GM19324 (cell line): Measurements from ENCODE around the gene ANKS6.

Experiments used
- ATAC-seq: cut with Tn5 transposase; IDR thresholded peaks from one replicate; pipeline ENCODE4 v1.9.1; 2021; ENCODE audit warnings: mild to moderate bottlenecking, moderate library complexity; ENCODE audit not compliant: unreplicated experiment, low FRiP score

The ANKS6 gene

GRCh38 chr9:98796364-98797101, at the start of gene ANKS6:
Gene ANKS6, minus strand, starts transcription at chr9:98796555. Its CDS starts 64 bp downstream, at chr9:98796491.
- peak; percentile 79 for ATAC-seq

- ATAC-seq = no peak
These were observed 49.7 kb upstream of the ANKS6 start for GRCh38 chr9:98846081-98846480.

GRCh38 chr9:98842510-98842909, 46.2 kb upstream of the ANKS6 start:
- no peak for ATAC-seq

GRCh38 chr9:98839724-98840123, 43.4 kb upstream of the ANKS6 start:
- ATAC-seq = no peak

GRCh38 chr9:98838868-98839565, 42.7 kb upstream of the ANKS6 start:
- no peak for ATAC-seq

- no peak for ATAC-seq
These were observed 42.0 kb upstream of the ANKS6 start for GRCh38 chr9:98838155-98838867.

GRCh38 chr9:98837516-98837915, 41.2 kb upstream of the ANKS6 start:
- ATAC-seq = no peak

- ATAC-seq = no peak
These were observed 39.9 kb upstream of the ANKS6 start for GRCh38 chr9:98836206-98836605.

- no peak for ATAC-seq
These were observed 38.0 kb upstream of the ANKS6 start for GRCh38 chr9:98834386-98834785.

- no peak for ATAC-seq
These were observed 37.0 kb upstream of the ANKS6 start for GRCh38 chr9:98833090-98833956.

GRCh38 chr9:98832768-98833089, 36.4 kb upstream of the ANKS6 start:
- no peak for ATAC-seq

GRCh38 chr9:98831696-98832095, 35.3 kb upstream of the ANKS6 start:
- no peak for ATAC-seq

GRCh38 chr9:98830554-98830953, 34.2 kb upstream of the ANKS6 start:
- ATAC-seq = no peak

- no peak for ATAC-seq
These were observed 33.4 kb upstream of the ANKS6 start for GRCh38 chr9:98829766-98830165.

GRCh38 chr9:98826716-98827115, 30.4 kb upstream of the ANKS6 start:
- no peak for ATAC-seq

GRCh38 chr9:98825414-98825813, 29.1 kb upstream of the ANKS6 start:
- no peak for ATAC-seq

- ATAC-seq = no peak
These were observed 27.4 kb upstream of the ANKS6 start for GRCh38 chr9:98823666-98824334.

GRCh38 chr9:98822661-98823060, 26.3 kb upstream of the ANKS6 start:
- ATAC-seq = no peak

GRCh38 chr9:98821831-98822230, 25.5 kb upstream of the ANKS6 start:
- no peak for ATAC-seq

GRCh38 chr9:98819231-98819630, 22.9 kb upstream of the ANKS6 start:
- ATAC-seq = no peak
